DOHH2 (cell line): ENCODE measurements around the gene CARD11.

Experiments
- CTCF ChIP-seq: fragments of 200-600 bp; sonication (generic); IDR thresholded peaks from one replicate; pipeline ENCODE4 v1.5.1; 2014; ENCODE audit warnings: antibody characterized with exemption, mild to moderate bottlenecking, low read depth, low read length; ENCODE audit not compliant: poor library complexity, severe bottlenecking
- EZH2phosphoT487 ChIP-seq: fragments of 200-600 bp; sonication (generic); IDR thresholded peaks from 2 replicates; pipeline ENCODE4 v1.6.1; 2017; ENCODE audit warnings: borderline replicate concordance, mild to moderate bottlenecking, antibody characterized with exemption, low read length, moderate library complexity, mixed read lengths

- TF ChIP-seq CTCF = no peak
- TF ChIP-seq EZH2phosphoT487 = no peak
These were observed 89.9 kb downstream of the CARD11 start for GRCh38 chr7:2953588-2954407.
